Subcutaneous adipose tissue (tissue), 4 donors: ENCODE results near the gene NEK1. TPM values are rescaled to one million over a fixed set of nuclear protein-coding genes. Genes with fewer than 3 reads are reported as not detected.

Experiments
- total RNA-seq, 4 donors: library from RNA; depleted of rRNA; stranded (reverse); fragments of >200 nt; gene quantifications; one replicate each; pipeline ENCODE4 v1.1.0, GENCODE V29; 2016
- TF ChIP-seq, protein P1 (sequence below): fragments of 450-650 bp; IDR thresholded peaks from one replicate; pipeline ENCODE4 v1.5.1; 2016; ENCODE audit warnings: low read depth, mild to moderate bottlenecking, control low read depth, antibody characterized with exemption, moderate library complexity

Gene NEK1
- total RNA-seq, 4 donors from 2014 or later = 10.7 to 15.9 (median 14.0) TPM

DNA sequence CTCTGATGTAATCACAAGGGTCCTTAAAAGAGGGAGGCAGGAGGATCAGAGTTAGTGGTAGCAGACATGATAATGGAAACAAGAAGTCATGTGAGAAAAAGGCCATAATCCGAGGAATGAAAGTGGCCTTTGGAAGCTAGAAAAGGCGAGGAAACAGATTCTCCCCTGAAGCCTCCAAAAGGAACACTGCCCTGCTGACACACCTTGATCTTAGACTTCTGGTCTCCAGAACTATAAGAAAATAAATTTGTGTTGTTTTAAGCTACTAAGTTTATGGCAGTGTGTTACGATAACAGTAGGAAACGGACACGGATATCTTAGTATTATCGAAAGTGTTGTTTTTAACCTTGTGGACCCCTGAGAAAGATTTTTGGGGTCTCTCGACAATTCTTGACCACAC, 32.4 kb upstream of the NEK1 start:
- TF ChIP-seq, protein P1, sequence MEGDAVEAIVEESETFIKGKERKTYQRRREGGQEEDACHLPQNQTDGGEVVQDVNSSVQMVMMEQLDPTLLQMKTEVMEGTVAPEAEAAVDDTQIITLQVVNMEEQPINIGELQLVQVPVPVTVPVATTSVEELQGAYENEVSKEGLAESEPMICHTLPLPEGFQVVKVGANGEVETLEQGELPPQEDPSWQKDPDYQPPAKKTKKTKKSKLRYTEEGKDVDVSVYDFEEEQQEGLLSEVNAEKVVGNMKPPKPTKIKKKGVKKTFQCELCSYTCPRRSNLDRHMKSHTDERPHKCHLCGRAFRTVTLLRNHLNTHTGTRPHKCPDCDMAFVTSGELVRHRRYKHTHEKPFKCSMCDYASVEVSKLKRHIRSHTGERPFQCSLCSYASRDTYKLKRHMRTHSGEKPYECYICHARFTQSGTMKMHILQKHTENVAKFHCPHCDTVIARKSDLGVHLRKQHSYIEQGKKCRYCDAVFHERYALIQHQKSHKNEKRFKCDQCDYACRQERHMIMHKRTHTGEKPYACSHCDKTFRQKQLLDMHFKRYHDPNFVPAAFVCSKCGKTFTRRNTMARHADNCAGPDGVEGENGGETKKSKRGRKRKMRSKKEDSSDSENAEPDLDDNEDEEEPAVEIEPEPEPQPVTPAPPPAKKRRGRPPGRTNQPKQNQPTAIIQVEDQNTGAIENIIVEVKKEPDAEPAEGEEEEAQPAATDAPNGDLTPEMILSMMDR = no peak

DNA sequence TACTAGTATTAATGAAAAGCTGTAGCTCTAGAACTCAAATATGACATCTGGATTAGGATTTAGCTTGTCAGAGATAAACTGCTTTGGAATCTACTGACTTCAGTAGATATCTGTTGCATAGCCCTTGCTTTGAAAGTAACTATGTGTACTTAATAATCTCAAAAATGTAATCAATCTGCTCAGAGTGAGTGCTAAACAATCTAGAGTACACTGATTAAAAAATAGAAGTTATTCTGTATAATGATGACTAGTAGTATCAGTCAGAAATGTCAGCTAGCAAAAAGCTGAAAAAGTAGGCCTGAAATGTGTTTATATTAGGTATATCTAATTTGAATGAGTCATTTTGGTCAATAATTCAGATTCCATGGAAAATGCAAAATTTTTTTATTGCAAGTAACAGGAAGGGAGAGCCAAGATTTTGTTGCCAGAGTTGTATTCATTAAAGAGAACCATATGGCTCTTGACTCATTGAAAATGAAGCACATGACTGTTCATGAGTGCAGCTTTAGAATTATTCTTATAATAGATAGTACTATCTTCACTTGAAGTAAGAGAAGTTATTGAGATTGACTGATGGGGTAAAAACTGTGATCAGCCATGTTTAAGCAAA, 28.0 kb upstream of the NEK1 start:
- TF ChIP-seq, protein P1 = no peak

DNA sequence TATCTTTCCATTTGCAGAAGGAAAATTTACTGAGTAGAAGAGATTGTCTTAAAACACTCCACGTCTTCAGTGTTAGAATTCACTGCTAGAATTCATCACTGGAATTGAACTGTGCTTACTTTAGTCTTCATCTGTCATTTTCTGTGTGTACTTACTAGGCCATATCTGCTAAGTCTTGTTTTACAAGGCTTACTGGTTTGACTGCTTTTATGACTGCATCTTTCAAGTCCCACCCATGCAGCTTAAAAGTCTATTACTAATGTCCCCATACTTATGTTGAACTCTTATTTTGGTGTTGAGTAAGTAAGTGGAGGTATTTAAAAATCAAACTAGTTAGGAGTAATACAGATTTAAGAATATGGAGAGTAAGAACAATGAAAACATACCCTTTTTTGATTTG, 22.6 kb upstream of the NEK1 start:
- TF ChIP-seq, protein P1 = no peak

DNA sequence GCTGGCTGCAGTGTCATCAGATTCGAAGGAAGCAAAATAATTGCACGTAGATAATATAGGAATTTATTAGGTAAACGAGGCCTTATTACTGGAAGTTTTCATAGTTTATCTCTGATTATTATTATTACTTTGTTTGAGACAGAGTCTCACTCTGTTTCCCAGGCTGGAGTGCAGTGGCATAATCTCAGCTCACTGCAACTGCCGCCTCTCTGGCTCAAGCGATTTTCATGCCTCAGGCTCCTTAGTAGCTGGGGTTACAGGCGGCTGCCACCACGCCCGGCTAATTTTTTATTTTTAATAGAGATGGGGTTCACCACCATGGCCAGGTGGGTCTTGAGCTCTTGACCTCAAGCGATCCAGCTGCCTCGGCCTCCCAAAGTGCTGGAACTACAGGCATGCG, 20.5 kb upstream of the NEK1 start:
- TF ChIP-seq, protein P1 = no peak

DNA sequence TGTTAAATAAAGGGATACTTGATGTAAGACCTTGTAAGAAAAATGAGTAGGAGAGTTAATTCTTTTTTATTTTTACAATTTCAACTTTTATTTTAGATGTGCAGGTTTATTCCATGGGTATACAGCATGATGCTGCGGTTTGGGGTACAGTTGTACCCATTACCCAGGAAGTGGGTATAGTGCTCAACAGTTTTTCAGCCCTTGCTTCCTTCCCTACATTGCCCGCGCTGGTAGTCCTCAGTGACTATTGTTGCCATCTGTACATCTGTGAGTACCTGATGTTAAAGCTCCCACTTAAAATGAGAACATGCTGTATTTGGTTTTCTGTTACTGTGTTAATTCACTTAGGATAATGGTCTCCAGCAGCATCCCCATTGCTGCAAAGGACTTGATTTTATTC, 17.7 kb upstream of the NEK1 start:
- TF ChIP-seq, protein P1 = no peak

DNA sequence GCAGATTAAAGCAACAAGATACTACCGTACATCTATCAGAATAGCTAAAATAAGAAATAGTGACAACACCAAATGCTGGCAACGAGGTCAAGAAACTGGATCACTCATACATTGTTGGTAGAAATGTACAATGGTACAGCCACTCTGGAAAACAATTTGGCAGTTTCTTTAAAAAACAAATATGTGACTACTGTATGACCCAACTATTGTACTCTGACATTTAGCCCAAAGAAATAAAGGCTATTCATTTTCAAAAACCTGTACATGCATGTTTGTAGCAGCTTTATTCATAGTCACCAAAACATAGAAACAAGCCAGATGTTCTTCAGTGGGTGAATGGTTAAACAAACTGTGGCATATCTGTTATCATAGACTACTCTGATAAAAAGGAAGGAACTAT, 16.2 kb upstream of the NEK1 start:
- TF ChIP-seq, protein P1 = no peak

DNA sequence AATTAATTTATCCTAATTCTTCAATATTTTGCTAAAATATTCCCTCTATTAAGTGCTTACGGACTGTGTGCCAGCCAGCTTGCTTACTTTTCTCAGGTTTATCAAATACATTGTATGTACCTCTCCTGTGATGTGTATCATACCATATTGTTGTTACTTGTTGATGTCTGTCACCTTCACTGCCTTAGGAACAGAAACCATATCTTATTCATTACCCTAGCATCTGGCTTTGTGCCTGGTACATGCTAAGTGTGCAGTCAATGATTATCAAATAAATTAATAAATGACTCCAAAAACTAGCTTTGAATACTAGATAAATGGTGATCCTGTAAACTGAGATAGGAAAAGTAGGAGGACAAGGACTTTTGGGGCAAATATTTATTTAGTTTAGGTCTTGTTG, 14.9 kb upstream of the NEK1 start:
- TF ChIP-seq, protein P1 = no peak
